Measurements from ENCODE around the gene FAM13B.

DNA sequence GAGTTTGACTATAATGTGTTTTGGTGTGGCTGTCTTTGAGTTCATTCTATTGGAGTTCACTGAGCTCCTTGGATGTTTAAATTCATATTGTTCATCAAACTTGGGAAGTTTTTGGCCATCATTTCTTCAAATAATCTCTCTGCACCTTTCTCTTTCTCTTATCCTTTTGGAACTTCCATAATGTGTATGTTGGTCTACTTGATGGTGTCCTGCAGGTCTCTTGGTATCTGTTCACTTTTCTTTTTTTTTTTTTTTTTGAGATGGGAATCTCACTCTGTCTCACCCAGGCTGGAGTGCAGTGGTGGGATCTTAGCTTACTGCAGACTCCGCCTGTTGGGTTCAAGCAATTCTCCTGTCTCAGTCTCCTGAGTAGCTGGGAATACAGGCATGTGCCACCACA, 116.0 kb downstream of the FAM13B start:
- no peak for TF ChIP-seq TAF1 (IDR thresholded peaks at IDR 0.05; ENCODE audit: borderline replicate concordance, insufficient read depth, low read length)
- TF ChIP-seq, protein P1, sequence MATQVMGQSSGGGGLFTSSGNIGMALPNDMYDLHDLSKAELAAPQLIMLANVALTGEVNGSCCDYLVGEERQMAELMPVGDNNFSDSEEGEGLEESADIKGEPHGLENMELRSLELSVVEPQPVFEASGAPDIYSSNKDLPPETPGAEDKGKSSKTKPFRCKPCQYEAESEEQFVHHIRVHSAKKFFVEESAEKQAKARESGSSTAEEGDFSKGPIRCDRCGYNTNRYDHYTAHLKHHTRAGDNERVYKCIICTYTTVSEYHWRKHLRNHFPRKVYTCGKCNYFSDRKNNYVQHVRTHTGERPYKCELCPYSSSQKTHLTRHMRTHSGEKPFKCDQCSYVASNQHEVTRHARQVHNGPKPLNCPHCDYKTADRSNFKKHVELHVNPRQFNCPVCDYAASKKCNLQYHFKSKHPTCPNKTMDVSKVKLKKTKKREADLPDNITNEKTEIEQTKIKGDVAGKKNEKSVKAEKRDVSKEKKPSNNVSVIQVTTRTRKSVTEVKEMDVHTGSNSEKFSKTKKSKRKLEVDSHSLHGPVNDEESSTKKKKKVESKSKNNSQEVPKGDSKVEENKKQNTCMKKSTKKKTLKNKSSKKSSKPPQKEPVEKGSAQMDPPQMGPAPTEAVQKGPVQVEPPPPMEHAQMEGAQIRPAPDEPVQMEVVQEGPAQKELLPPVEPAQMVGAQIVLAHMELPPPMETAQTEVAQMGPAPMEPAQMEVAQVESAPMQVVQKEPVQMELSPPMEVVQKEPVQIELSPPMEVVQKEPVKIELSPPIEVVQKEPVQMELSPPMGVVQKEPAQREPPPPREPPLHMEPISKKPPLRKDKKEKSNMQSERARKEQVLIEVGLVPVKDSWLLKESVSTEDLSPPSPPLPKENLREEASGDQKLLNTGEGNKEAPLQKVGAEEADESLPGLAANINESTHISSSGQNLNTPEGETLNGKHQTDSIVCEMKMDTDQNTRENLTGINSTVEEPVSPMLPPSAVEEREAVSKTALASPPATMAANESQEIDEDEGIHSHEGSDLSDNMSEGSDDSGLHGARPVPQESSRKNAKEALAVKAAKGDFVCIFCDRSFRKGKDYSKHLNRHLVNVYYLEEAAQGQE (IDR thresholded peaks at IDR 0.05; ENCODE audit: insufficient read depth in 1 of 2, low read depth in 2 of 2, low read length in 2 of 2), result no peak
